Measurements from ENCODE around the gene PPCS. TPM values are rescaled to one million over a fixed set of nuclear protein-coding genes. Genes with fewer than 3 reads are reported as not detected.

The PPCS gene
- total RNA-seq, result 26.4 and 30.0 TPM in 2 replicates

- DNase-seq (ENCODE audit: extremely low read depth, low read depth, low spot score), result peak; percentile 70
Observed at GRCh38 chr1:42456010-42456753, at the start of gene PPCS, which contains the start of gene ZMYND12. Gene PPCS (plus strand): TSS chr1:42456543. CDS start chr1:42456566, 23 bp downstream. Gene ZMYND12 (minus strand): TSS chr1:42456022. CDS start chr1:42455997, 25 bp downstream.

- no peak for DNase-seq (ENCODE audit: extremely low read depth, low read depth, low spot score)
Observed at GRCh38 chr1:42414551-42415496, 41.5 kb upstream of the PPCS start.

GRCh38 chr1:42417166-42417565 lies 39.2 kb upstream of the PPCS start:
- no peak for DNase-seq (ENCODE audit: extremely low read depth, low read depth, low spot score)

GRCh38 chr1:42418516-42418915 lies 37.8 kb upstream of the PPCS start:
- DNase-seq (ENCODE audit: extremely low read depth, low read depth, low spot score), result no peak

DNA sequence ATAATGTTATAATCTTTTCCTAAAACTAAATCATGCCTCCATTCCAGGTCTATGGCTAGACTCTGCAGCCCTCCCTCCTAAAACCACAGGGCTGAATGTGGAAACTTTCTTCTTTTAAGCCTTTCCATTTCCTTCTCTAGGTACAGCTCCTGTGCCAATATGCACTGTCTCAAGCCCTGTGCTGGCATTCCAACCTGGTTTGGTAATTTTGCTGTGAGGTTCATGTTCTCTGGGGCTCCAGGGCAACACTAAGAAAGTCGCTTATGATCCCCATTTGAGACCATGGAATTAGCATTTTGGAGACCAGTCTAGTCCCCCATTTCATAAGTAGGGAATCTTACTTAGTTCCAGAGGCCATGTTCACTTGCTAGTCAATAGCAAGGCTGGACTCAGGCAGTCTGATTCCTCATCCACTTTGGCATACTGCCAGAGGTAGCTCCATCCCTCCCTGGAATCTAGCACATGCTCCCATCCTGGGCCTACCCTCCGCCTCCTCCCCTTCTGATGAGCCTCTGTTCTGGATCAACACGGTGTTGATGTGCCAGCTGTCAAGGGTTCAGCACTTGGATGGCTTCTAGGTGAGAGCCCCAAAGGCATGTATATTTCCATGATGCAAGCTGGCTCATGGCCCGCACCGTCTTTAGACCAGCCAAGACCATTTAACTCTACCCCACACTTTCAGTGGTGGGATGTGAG lies 37.1 kb upstream of the PPCS start:
- no peak for DNase-seq (ENCODE audit: extremely low read depth, low read depth, low spot score)

GRCh38 chr1:42420121-42420520 lies 36.2 kb upstream of the PPCS start:
- no peak for DNase-seq (ENCODE audit: extremely low read depth, low read depth, low spot score)

DNA sequence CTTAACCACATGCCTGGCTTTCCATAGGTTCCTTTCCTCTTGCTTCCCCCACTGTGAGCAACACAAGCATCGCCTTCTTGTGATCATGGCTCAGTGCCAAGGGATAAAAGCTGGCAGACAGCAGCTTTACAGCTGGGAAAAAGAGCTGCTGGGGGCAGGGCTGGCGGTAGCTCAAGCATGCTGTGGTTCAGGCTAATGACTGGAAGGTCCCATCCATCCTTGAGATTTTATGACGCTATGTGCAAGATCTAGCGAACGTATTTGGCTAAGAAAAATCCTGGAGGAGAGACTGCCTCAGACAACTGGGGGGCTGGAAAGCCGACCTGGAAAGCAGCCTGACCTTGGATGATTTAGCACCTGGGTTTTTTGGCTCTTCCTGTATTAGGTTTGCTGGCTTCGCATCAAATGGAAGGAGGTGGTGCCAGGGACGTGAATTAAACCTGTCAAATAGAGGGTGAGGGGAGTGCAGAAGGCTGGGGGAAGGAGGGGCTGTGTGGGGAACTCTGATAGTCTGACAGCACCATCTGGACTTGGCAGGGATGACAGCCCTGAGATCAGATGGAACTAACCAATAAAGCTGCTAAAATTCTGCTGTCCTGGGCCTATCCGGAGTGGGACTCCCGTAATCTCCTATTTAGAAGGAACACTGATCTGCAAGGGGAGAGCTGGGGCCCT lies 35.3 kb upstream of the PPCS start:
- DNase-seq (ENCODE audit: extremely low read depth, low read depth, low spot score), result no peak

DNA sequence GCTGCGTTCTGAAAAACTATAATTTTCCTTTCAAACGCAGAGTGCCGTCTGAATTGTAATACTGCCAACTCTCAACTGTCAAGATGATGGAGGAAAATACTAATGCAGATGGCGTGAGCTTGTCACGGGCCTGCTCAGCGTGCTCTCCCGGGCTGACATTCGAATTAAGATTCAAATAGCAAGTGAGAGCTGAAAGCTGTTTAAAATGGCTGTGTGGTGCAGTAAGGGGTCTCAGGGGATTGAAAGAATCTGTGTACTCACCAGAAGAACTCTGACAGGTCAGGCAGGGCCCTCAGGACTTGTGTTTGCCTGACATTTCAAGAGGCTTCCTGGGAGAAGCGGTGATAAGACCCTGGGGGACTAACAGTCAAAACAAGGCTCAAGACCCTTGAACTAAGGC lies 33.6 kb upstream of the PPCS start:
- no peak for DNase-seq (ENCODE audit: extremely low read depth, low read depth, low spot score)

DNA sequence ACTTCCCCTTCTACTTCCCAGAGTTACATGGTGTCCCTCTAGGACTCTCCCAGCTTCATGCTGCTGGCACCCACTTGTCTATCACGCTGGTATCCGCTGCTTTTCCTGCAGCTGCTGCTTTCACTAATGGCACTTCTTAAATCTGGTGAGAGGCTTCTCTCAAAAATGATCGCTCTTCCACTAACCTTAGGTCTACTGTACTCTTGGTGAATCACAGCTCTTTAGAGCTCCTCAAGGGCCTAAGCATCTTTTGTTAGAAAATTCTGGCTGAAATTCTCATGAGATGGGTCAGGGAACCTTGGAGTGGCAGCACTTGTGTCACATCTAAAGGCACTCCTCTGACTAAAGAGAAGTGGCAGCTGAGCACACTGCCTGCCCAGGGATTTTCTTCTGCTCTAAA lies 32.7 kb upstream of the PPCS start:
- DNase-seq (ENCODE audit: extremely low read depth, low read depth, low spot score), result no peak

GRCh38 chr1:42424201-42424600 lies 32.1 kb upstream of the PPCS start:
- DNase-seq (ENCODE audit: extremely low read depth, low read depth, low spot score), result no peak

DNA sequence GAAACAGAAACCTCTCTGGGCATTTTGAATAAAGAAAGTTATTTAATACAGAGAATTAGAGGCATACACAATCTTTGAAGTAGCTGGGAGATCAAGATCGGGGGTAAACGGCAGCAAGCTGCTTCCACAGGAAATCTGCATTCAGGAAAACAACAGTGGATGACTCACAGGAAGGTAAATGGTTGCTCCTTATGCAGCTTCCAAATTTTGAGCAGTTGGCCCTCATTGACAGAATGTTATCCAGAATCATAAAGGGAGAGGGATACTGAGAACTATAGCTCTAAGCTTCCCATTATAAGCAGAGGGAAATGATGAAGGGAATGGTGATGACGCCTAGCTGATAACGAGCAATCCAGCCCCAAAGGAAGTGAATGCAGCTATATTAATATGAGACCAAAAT lies 29.1 kb upstream of the PPCS start:
- peak; percentile 51 for DNase-seq (ENCODE audit: extremely low read depth, low read depth, low spot score)

DNA sequence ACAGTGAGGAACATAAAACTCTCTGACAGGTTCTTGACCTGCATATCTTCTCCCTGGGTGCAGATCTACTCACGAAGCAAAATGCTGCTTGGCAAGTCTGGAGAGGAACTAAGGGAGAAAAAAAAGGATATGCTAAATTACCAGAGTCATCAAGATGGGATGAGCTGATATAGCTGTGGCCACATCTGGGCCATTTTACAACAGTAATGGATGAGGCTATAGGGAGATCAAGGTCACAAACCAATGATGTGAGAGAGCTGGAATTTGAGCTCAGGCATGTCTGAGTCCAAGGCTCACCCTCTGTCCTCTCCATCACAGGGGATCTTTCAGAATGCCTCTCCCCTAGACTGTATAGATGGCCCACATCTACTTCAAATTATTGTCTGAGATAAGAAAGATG lies 26.7 kb upstream of the PPCS start:
- DNase-seq (ENCODE audit: extremely low read depth, low read depth, low spot score), result no peak

DNA sequence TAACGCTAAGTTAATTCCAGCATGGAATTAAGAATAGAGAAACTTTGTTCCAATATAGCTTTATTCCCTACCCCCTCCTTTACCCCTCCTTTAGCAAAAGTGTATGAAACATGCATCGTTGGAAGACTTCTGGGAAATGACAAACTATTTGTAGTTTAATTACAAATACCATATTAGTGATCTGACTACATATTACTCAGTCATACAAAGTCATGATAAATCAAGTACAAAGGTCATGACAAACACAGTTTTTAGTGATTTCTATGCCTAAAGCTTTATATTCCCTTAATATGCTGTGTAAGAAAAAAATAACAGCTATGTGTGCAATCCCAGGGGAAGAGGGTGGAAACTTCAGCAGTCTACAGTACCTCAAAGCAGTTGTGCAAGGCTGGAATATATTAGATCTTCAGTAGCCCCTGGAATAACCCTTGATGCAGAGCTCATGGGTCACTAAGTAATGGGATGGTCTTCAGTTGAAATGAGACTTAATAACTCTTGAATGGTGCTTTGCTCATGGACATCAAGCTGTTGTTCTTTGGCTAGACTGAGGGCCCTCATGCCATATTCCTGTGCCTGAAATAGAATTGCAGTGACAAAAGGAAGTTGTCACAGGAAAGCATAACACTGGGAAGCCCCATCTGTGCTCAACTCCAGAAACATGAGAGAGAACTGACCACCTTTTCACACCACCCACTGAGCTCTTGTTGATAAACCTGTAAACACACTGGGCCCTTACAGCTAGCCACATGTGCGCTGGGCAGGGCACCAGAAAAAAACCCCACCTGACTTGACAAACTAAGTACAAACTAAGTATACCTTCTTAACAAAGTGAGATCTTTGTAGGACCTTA lies 25.8 kb upstream of the PPCS start:
- no peak for DNase-seq (ENCODE audit: extremely low read depth, low read depth, low spot score)

GRCh38 chr1:42431514-42431913 lies 24.8 kb upstream of the PPCS start:
- no peak for DNase-seq (ENCODE audit: extremely low read depth, low read depth, low spot score)

GRCh38 chr1:42432714-42433113 lies 23.6 kb upstream of the PPCS start:
- no peak for DNase-seq (ENCODE audit: extremely low read depth, low read depth, low spot score)

GRCh38 chr1:42433369-42433768 lies 23.0 kb upstream of the PPCS start:
- no peak for DNase-seq (ENCODE audit: extremely low read depth, low read depth, low spot score)

GRCh38 chr1:42434340-42434739 lies 22.0 kb upstream of the PPCS start:
- DNase-seq (ENCODE audit: extremely low read depth, low read depth, low spot score), result no peak

- DNase-seq (ENCODE audit: extremely low read depth, low read depth, low spot score), result peak; percentile 51
Observed at GRCh38 chr1:42439940-42440339, 16.4 kb upstream of the PPCS start.

GRCh38 chr1:42442662-42443061 lies 13.7 kb upstream of the PPCS start:
- no peak for DNase-seq (ENCODE audit: extremely low read depth, low read depth, low spot score)

DNA sequence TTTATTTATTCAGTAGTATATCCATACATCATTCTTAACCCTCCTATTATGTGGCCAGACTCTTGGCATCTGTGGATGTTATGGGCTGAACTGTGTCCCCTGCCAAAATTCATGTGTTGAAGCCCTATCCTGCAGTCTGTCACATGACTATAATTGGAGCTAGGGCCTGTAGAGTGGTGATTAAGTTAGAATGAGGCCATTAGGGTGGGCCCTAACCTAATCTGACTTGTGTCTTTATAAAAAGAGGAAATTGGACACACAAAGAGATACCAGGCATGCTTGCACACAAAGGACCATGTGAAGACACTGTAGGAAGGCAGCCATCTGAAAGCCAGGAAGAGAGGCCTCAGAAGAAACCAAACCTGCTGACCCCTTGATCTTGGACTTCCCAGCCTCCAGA lies 7.1 kb upstream of the PPCS start:
- no peak for DNase-seq (ENCODE audit: extremely low read depth, low read depth, low spot score)

Measured in glomerular endothelial cell (primary cell).